ENCODE data around the gene SIGLEC8. TPM values are rescaled to one million over a fixed set of nuclear protein-coding genes. Genes with fewer than 3 reads are reported as not detected.

The SIGLEC8 gene
- polyA plus RNA-seq, 1 donor from 2014 or later, result not detected

- TF ChIP-seq RAD21 (conservative IDR thresholded peaks at IDR 0.05) (no peak), REST (IDR thresholded peaks at IDR 0.05; ENCODE audit: borderline replicate concordance) (no peak), EZH2 (IDR thresholded peaks at IDR 0.05; ENCODE audit: borderline replicate concordance, insufficient read depth, low read length, poor library complexity, severe bottlenecking) (no peak), POLR2AphosphoS5 (IDR thresholded peaks at IDR 0.05) (no peak), EP300 (conservative IDR thresholded peaks at IDR 0.05; ENCODE audit: poor library complexity, severe bottlenecking) (no peak), SMC3 (conservative IDR thresholded peaks at IDR 0.05; ENCODE audit: poor library complexity) (no peak), TAF1 (IDR thresholded peaks at IDR 0.05; ENCODE audit: low read depth) (no peak), MXI1 (conservative IDR thresholded peaks at IDR 0.05; ENCODE audit: poor library complexity, severe bottlenecking) (no peak), CTCF (IDR thresholded peaks at IDR 0.05; ENCODE audit: poor library complexity, severe bottlenecking) (no peak)
- no peak overlapping the region for H3K27ac ChIP-seq (ENCODE audit: low read length)
- no peaks in the 10 kb centered on the region for H3K27me3 ChIP-seq (ENCODE audit: insufficient read depth, low read depth, low read length)
- H3K79me2 ChIP-seq (replicated peaks; ENCODE audit: insufficient read depth, low read length), result no peaks in the 10 kb centered on the region
- no peaks in the 10 kb centered on the region for H3K36me3 ChIP-seq (ENCODE audit: insufficient read depth, low read length)
- H3K9ac ChIP-seq (ENCODE audit: low read length), result no peak overlapping the region
- no peaks in the 10 kb centered on the region for H3K9me3 ChIP-seq (ENCODE audit: low read length)
- H3K4me3 ChIP-seq (ENCODE audit: low read length), result no peak overlapping the region
- no peak overlapping the region for H3K4me2 ChIP-seq (ENCODE audit: low read length)
- H2AFZ ChIP-seq (ENCODE audit: low read depth, low read length), result no peak overlapping the region
- no peaks in the 10 kb centered on the region for H3F3A ChIP-seq (ENCODE audit: insufficient read depth, low read length, poor library complexity, severe bottlenecking)
- H4K20me1 ChIP-seq (ENCODE audit: insufficient read depth), result no peaks in the 10 kb centered on the region
- H3K9me2 ChIP-seq (ENCODE audit: insufficient read depth, low read length), result no peaks in the 10 kb centered on the region
Observed at GRCh38 chr19:51450730-51451307, 7.4 kb downstream of the SIGLEC8 start.

- Histone ChIP-seq H2AFZ (ENCODE audit: low read depth, low read length) (no peak overlapping the region), H3K9ac (ENCODE audit: low read length) (no peak overlapping the region), H4K20me1 (ENCODE audit: insufficient read depth) (no peaks in the 10 kb centered on the region), H3K79me2 (replicated peaks; ENCODE audit: insufficient read depth, low read length) (no peaks in the 10 kb centered on the region), H3K9me3 (ENCODE audit: low read length) (no peaks in the 10 kb centered on the region), H3K4me2 (ENCODE audit: low read length) (no peak overlapping the region), H3K4me3 (ENCODE audit: low read length) (no peak overlapping the region), H3K36me3 (ENCODE audit: insufficient read depth, low read length) (no peaks in the 10 kb centered on the region), H3K27me3 (ENCODE audit: insufficient read depth, low read depth, low read length) (no peaks in the 10 kb centered on the region), H3K9me2 (ENCODE audit: insufficient read depth, low read length) (no peaks in the 10 kb centered on the region), H3F3A (ENCODE audit: insufficient read depth, low read length, poor library complexity, severe bottlenecking) (no peaks in the 10 kb centered on the region), H3K27ac (ENCODE audit: low read length) (no peak overlapping the region)
- TF ChIP-seq MXI1 (conservative IDR thresholded peaks at IDR 0.05; ENCODE audit: poor library complexity, severe bottlenecking) (no peak), POLR2AphosphoS5 (IDR thresholded peaks at IDR 0.05) (no peak), SMC3 (conservative IDR thresholded peaks at IDR 0.05; ENCODE audit: poor library complexity) (no peak), REST (IDR thresholded peaks at IDR 0.05; ENCODE audit: borderline replicate concordance) (no peak), TAF1 (IDR thresholded peaks at IDR 0.05; ENCODE audit: low read depth) (no peak), CTCF (IDR thresholded peaks at IDR 0.05; ENCODE audit: poor library complexity, severe bottlenecking) (no peak)
Observed at GRCh38 chr19:51448411-51449016, 9.7 kb downstream of the SIGLEC8 start.

All from neural cell (in vitro differentiated cells).